ENCODE results near the gene KCNS3. TPM values are rescaled to one million over a fixed set of nuclear protein-coding genes. Genes with fewer than 3 reads are reported as not detected.

KCNS3 gene
- polyA plus RNA-seq, 3 donors: 6.5 to 11.6 (median 6.9) TPM

DNA sequence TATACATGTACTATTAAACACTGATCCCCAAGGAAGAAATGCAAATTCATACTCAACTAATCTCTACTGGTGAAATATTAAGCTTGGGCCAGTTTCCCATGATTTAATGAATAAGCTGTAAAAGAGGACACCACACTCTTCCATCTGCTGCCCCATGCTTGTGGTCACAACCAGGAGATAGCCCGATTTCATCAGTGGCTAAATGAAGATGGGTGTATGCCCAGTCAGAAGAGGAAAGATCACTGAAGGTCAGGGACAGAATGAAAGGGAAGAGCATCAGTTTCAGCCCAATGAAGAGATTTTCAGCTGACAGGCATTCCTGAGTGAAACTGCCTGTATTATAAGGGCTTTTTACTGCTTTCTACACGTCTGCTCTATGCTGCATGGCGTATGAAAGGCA lies 103.5 kb downstream of the KCNS3 start:
- DNase-seq: no peak

Other genes starting within 250 kb of the KCNS3 start
- 10 to 100 TPM; 31.6 to 39.4 (median 35.1) TPM for gene SMC6, start 124.9 kb upstream of the KCNS3 start, polyA plus RNA-seq (ENCODE audit: insufficient read length in 3 of 3)
- gene GEN1, start 124.5 kb upstream of the KCNS3 start, polyA plus RNA-seq (ENCODE audit: insufficient read length in 3 of 3): 10 to 100 TPM; 10.6 to 16.5 (median 15.3) TPM
- not detected for gene MSGN1, start 62.2 kb upstream of the KCNS3 start, polyA plus RNA-seq (ENCODE audit: insufficient read length in 3 of 3)

All from renal pelvis (tissue), 4 donors.